Activated T-cell treated with anti-CD3 and anti-CD28 coated beads for 4 hours (primary cell): ENCODE measurements around the gene ITGA11.

ENCODE experiments used
- DNase-seq: peaks from one replicate; pipeline ENCODE4 v3.0.0-alpha.2; 2020

The ITGA11 gene

DNA sequence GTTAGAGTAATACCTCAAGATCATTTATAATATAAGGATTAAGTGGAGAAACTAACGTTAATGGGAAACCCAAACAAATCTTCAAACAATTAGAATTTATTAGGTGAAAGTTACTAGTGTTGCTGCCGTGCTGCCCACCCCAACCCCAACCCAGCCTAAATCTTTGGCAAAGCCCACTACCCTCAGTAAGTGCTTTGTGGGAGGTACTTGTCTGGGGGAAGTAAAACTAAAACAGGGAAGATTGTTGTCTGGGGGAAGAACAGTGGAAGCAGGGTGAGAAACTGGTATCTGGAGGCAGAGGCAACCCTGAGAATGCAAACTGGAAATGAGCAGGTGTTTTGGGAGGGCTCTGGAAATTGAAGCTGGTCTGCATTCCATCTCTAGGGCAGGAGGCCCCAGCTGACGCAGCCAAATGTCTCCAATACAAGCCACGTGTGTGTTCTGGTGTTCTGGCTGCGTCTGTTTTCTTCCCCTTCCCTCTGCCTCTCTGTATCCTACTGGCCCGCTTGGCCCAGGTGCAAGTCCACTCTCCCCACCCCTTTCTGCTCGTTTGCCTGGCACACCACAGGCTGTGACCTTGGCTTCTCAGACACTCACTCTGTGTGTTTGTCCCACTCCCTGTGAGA lies 121.7 kb downstream of the ITGA11 start:
- DNase-seq: no peak

DNA sequence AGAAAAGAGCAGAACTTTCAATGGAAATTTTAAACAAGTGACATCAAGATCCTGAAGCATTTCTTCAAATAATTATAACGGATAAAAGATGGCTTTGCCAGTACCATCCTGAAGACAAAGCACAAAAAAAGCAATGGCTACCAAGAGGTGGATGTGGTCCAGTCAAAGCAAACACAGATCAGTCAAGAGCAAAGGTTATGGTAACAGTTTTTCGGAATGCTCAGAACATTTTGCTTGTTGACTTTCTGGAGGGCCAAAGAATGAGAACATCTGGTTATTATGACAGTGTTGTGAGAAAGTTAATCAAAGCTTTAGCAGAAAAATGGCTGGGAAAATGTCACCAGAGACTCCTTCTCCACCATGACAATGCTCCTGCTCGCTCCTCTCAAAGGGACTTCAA lies 122.9 kb downstream of the ITGA11 start:
- no peak for DNase-seq

DNA sequence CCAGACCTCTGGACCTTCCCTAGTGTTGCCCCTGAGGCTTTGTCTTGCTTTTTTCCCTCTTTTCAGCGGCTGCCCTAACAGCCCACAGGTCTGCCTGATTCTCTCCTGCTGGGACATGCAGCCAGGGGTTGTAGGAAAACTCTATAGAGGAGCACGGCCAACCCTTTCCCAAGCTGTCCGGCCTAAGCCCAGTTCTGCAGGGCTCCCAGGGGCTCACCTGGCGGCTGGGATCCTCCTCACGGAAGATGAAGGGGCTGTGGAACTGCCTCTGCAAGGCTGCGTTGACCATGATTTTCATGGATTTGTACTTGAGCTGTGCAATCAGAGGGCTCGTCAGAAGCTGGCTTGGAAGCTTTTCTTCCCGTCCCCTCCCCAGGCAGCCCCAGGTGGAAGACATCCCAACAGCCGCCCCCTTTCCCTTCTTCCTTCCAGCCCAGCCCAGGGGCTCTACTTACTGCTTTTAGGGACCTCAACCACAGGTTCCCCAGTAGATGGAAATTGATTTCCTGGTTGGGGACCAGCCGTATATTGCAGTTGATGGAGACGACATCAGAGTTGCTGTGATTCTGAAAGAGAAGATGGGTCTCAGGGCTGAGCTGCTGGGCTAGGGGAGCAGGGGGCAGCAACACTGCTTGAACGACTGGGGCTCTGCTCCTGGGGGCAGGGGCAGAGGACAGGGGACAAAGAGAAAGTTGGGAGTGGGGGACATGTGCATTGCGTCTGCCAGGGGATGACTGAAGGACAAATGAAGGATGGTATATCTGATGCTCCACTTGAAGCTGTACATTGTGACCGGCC lies 124.6 kb downstream of the ITGA11 start:
- no peak for DNase-seq

DNA sequence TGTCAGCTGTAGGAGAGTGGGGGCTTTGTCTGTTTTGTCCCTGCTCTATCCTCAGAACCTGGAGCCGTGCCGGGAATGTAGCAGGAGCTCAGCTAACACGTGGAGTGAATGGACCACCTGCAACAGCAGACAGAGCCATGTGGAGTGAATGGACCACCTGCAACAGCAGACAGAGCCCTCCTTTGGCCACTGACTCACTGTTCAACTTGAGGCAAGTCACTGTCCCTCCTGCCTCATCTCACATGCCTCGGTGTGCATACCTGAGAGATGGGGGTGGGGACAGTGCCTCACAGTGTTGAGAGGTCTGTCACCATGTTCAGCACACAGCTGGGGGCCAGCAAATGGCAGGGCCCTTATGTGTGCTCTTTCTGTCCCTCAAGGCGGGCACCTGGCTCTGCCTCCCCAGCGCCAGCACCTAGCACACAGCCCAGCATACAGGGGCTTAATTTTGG lies 126.5 kb downstream of the ITGA11 start:
- DNase-seq: no peak

DNA sequence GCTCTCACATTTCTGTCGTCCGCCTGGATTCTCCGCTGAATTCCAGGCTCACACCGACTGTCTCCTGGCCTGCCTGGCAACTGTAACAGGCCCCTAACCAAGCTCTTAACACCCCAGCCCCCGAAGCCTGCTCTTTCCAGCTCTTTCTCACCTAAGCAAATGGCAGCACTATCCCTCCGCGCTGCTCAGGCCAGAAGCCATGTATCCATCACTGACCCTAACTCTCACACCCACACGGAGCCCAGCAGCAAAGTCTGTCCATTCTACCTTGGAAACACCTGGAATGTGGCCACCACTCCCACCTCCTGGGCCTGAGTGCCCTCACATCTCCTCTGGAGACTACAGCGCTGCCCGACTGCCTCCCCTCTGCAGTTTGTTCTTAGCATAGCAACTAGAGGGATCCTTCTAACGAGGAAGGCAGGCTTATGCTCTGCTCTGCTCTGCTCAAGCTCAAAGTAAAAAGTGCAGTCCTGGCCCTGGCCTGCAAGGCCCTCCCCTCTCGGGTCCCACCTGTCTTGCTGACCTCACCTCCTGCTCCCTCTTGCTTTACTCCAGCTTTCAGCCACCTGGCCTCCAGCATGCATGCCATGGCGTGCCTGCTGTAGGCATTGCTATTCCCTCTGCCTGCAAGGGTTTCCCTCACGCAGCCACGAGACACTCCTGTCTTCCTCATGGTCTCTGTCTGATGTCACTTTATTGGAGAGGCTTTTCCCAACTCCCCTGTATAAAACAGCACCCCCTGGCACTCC lies 127.2 kb downstream of the ITGA11 start:
- no peak for DNase-seq

DNA sequence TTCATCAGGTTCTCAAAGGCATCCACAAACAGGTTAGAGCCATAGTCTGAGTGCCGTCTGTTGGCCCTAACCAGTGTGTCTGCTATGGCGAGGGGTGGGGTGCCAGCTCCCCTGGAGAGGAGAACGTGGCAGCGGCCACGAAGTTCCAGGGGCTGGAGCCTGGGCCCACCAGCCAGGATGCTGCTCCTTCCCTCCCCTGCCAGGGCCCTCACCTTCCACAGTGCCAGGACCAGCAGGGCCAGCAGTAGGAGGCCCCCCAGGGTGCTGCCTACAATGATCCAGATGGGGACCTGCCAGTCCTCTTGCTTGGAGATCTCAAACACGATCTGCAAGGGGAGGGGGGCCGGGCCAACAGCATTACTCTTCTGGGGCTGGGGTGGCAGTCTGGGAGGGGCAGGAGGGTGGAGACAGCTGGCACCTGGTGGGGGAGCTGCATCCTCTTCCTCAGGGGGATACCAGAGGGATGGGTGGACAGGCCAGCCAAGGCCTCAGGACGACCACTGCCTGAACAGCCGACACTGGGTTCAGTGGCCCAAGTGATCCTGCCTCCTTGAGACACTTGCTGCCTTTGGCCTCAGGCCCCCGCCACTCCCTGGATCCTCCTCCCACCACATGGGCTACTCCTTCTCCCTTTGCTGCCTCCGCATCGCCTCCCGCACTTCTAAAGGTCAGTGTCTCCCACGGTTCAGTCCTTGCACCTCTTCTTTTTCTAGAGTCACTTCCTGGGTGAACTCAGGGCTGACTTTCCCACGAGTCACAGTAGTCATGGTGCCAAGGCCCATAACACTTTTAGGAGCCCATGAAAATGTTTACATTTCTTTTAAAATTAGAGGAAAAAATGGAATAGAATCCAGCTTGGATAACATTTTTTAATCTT lies 128.2 kb downstream of the ITGA11 start:
- no peak for DNase-seq

DNA sequence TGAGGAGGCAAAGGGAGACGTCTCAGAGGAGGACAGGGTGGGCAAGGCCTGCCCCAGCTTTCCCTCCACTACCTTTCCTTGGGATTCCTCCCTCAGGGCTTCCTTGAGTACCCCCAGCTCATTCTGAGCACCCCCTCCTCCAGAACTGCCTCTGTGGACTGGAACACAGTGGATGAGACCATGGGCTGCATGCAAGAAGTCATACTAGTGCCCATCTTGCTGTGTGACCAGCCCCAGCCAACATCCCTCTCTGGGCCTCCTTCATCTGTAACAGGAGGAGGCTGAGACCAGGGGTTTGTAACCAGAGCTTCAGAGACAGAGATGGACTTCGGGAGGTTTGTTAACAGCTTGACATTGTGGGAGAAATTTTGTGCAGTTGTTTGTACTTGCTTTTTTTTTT lies 128.8 kb downstream of the ITGA11 start:
- no peak for DNase-seq

DNA sequence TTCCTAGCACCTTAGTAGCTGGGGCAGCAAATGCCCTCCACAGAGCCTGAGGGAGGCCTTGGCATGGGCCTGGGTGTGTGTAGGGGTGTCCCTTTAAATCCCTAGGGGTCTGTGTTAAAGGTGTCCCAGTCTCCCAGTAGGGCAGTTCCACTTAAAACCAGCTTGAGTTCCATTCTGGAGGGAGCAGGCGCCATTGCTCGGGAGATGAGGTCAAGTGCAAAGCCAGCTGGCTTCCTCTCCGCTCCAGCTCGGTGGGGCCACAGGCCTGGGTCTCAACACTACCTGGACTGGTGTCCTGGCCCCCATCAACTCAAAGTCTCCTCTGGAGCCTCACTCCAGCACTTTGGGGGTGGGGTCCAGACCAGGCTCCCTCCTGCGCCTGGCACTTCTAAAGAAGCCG lies 129.2 kb downstream of the ITGA11 start:
- no peak for DNase-seq

DNA sequence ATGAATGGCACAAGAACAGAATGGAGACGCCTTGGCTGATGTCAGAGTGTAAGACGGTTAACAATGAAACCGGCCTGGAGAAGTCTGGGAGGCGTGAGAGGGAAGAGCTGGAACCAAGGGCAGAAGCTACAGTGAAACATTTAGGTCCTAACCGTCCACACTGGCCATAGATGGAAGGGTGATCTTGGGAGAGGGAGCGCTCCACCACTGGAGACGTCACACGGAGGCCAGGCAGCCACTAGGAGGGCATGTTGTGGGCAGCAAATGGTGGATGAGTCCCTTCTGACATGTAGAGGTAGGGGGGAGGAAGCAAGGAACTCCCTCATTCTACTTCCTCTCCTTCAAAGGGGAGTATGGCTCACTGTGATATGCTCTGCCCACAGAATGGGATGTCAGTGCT lies 130.7 kb downstream of the ITGA11 start:
- DNase-seq: no peak

DNA sequence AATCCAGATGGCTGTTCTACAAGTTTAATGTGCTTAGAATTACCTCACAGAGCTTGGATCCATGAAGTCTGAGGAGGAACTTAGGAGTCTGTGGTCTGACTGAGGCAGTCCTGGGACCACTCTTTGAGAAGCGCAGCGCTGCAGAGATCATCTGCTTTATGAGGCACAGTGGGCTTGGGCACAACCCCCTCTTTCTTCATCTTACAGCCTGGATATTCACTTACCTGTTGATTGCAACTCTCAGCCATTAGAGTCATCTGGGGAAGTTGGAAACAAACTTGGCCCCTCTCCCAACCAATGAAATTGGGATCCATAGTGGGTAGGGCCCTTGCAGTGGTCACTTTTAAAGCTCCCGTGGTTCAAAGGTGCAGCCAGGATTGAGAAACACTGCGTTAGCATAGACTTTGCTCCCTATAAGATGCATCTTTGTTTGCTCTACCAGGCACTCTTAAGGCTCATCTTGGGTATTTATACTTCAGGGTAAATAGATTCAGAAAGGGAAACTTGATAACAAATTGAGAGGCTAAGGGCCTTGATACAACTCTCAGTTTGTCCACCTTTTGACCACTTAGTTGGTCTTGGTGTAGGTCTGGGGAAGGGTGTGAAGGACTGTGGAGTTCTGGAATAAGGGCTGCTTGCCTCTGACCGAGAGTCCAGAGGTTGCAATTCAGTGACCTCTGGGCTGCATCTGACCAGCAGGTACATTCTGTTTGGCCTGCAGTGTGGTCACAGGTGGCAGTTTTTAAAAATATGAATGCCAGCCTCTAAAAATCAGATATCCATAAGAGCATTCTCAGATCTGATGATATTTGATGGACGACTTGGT lies 131.6 kb downstream of the ITGA11 start:
- DNase-seq: no peak

DNA sequence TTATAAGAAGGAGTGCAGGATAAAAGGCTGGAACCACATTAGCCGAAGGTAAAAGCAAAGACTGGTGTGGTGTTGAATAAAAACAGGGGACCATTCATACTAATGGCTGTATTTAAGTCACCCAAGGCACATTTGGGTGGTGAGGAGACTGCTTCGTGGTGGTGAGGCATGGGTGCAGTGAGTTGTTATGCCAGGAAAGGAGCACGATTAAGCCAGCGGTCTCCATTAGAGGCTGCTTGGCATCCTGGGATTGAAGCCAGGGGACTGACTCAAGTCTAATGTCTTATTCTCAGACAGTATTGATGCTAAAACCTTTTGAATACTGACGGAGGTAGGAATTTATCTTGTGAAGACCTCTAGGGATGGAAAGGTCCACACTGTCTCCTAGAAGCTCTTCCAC lies 132.5 kb downstream of the ITGA11 start:
- no peak for DNase-seq

DNA sequence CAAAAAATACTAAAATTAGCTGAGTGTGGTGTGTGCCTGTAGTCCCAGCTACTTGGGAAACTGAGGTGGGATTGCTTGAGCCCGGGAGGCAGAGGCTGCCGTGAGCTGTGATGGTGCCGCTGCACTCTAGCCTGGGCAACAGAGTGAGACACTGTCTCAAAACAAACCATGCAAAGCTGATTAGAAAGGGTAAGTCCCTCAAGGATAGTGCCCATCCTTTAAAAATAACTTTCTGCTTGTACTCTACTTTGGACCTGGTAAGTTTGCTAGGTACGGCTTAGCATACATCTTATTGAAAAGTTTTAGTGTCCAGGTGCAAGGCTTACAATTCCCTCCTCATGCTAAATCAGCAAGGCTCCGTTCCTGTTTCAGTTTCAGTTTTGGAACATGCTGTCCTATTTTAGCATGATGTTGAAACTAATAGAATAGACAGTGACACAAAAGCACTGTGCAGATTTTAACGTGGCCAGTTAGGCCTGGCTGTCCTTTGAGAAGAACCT lies 133.0 kb downstream of the ITGA11 start:
- DNase-seq: no peak

DNA sequence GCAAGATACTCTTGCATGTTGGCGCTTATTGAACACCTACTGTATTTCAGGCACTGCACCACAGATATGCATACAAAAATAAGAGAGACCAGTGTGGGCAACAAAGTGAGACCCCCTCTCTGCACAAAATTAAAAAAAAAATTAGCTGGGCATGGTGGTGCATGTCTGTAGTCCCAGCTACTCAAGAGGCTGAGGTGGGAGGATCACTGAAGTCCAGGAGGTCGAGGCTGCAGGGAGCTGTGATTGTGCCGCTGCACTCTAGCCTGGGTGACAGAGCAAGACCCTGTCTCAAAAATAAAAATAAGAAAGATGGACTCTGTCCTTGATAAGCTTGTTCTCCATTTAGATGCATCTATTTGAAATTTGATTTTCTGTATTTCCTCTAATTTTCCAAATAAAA lies 133.6 kb downstream of the ITGA11 start:
- DNase-seq: no peak

DNA sequence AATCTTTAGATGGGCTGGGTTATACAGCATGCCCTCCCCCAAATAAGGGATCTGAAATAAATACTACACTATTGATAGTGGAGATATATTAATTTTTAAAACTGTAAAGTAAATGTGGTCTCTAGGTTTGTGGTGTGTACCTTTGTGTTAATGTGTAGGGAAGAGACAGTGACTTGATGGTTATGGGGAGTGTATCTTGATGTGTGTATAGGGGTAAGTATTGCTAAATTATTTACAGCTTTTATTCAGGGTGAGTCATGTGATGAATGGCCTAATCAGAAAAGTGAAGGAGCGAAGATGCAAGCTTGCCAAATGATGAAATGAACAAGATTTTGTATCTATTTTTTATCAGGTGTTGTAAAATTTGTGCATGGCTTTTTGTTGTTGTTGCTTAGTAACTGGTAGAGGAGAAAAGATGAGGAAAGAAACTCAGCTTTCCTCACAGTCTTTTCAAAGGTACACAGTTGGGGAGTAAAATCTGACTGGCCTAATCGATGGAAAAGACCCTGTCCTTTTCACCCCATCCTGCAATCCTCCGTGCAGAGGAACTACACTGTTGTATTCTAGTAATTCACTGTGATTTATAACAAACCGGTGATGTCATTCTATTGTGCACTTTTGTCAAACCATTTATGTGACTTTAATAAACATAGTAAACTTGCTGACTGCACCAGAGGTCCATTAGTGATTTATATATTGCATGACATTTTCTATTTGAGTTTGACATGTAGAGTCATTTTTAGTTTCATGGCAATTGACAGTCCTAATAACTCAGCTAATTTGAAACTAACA lies 136.8 kb downstream of the ITGA11 start:
- no peak for DNase-seq

DNA sequence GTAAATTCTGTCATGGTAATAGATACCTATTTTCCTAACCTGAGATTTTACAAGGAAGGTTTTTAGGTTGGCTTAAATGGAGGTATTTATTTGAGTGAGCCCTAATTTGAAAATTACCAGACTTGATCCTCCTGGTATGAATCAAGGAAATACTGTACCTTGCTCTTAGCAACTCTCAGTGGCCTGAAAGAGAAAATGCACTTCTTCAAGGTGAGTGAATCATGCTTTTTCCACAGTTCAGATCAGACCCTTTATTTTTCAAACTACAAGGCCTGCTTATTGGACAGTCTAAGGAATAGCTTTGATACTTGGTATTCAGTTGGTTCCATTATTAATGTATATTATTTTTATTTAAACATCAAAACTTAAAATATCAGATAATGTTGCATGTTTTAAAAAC lies 139.0 kb downstream of the ITGA11 start:
- DNase-seq: no peak

DNA sequence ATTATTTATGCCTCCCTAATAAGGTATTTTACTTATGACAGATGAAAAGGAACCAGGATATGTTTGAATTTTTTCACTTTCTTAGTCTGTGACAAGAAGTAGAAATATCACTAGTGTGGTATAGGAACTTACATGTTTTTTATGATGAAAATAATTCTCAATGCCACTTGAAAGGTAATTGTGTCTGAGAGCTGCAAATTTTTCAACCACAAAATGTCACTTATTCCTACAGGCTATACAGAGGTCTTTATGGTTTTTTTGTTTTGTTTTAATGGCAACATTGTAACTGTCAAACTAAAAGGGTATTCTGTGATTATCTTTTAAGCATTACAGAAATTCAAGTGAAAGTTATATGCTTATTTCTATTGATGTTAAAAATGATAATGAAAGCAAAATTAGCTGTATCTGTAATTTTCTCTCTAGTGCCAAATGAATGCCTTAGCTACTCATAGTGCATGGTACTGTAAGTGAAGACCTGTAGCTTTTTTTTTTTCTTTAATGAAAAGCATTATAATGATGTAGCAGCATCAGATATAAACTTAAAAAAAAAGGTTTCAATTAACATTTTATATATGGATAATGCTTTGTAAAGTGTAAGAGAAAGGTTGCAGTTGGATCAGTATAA lies 139.7 kb downstream of the ITGA11 start:
- DNase-seq: no peak

DNA sequence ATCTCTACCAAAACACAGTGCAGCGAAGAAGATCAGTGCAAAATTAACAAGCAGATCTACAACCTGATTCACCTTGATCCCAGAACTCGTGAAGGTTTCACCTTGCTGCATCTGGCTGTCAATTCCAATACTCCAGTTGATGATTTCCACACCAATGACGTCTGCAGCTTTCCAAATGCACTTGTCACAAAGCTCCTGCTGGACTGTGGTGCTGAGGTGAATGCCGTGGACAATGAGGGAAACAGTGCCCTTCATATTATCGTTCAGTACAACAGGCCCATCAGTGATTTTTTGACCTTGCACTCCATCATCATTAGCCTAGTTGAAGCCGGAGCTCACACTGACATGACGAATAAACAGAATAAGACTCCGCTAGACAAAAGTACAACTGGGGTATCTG lies 141.2 kb downstream of the ITGA11 start:
- DNase-seq: no peak

DNA sequence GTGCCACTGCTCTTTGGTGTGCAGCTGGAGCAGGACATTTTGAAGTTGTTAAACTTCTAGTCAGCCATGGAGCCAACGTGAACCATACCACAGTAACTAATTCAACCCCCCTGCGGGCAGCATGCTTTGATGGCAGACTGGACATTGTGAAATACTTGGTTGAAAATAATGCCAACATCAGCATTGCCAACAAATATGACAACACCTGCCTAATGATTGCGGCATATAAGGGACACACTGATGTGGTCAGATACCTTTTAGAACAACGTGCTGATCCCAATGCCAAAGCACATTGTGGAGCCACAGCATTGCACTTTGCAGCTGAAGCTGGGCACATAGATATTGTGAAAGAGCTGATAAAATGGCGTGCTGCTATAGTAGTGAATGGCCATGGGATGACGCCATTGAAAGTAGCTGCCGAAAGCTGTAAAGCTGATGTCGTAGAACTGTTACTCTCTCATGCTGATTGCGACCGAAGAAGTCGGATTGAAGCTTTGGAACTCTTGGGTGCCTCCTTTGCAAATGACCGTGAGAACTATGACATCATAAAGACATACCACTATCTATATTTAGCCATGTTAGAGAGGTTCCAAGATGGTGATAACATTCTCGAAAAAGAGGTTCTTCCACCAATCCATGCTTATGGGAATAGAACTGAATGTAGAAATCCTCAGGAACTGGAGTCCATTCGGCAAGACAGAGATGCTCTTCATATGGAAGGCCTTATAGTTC lies 142.2 kb downstream of the ITGA11 start:
- DNase-seq: no peak

DNA sequence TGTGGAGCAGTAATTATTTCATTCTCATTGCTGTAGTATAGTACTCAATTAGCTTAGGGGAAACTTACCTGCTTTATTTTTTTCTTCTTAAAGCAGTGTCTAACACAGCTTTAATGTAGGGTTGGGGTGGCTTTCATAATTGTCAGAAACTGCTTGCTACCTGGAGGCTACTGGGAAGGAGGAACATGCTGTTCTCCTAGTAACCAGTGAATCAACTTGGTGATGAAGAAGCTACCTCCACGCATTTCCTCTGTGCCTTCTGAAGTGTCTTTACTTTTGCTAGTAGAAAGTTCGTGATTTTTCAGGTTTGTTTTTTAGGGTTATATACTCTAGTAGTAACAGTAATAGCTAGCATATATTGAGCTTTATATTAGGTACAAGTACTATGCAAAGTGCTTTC lies 142.9 kb downstream of the ITGA11 start:
- DNase-seq: no peak

DNA sequence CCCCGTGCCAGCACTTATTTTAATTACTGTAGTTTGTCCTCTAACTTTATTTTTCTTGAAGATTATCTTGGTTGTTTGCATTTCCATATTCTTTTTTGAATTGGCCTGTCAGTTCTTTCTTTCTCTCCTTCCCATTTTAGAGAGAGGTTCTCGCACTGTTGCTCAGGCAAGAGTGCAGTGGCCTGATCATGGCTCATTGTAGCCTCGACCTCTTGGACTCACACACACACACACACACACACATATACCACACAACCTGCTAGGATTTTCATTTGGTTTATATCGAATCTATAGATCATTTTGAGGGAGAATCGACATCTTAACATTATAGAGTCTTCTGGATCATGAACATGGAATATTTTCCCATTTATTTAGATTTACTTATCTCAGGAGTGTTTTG lies 145.7 kb downstream of the ITGA11 start:
- no peak for DNase-seq
